SK-N-MC (cell line): Measurements from ENCODE around the gene SYT6.

ENCODE experiments used
- DNase-seq: peaks from one replicate; pipeline ENCODE4 v3.0.0-alpha.2; 2011; ENCODE audit warnings: low read depth, low spot score
- H3K27ac ChIP-seq: fragments of 200-600 bp; sonication (generic); 2 replicates; pipeline ENCODE4 v1.5.1; 2016; ENCODE audit warnings: mixed run types
- H3K36me3 ChIP-seq: fragments of 200-600 bp; sonication (generic); 2 replicates; pipeline ENCODE4 v1.6.1; 2017; ENCODE audit warnings: antibody characterized with exemption, low read length, mixed read lengths; ENCODE audit not compliant: insufficient read depth
- H3K4me3 ChIP-seq: fragments of 200-600 bp; sonication (generic); 2 replicates; pipeline ENCODE4 v1.5.1; 2016
- H3K9ac ChIP-seq: fragments of 200-600 bp; sonication (generic); 2 replicates; pipeline ENCODE4 v1.8.0; 2017; ENCODE audit warnings: mixed run types, mixed read lengths; ENCODE audit not compliant: insufficient read length
- H3K9me3 ChIP-seq: fragments of 200-600 bp; sonication (generic); 2 replicates; pipeline ENCODE4 v1.6.1; 2017; ENCODE audit warnings: low read depth, mild to moderate bottlenecking, antibody characterized with exemption, low read length, moderate library complexity, mixed read lengths
- EZH2 ChIP-seq: fragments of 200-600 bp; sonication (generic); IDR thresholded peaks from one replicate; pipeline ENCODE4 v1.6.1; 2017; ENCODE audit warnings: antibody characterized with exemption
- FOXP2 ChIP-seq: optimal IDR thresholded peaks from 2 replicates; pipeline ENCODE3; 2011; ENCODE audit warnings: mild to moderate bottlenecking, moderate library complexity; ENCODE audit not compliant: insufficient read depth; ENCODE audit errors: extremely low read length, control extremely low read depth
- POLR2AphosphoS5 ChIP-seq: IDR thresholded peaks from 2 replicates; pipeline ENCODE4 v1.6.1; 2012; ENCODE audit warnings: mild to moderate bottlenecking, low read depth, low read length, borderline replicate concordance

SYT6 gene, protein sequence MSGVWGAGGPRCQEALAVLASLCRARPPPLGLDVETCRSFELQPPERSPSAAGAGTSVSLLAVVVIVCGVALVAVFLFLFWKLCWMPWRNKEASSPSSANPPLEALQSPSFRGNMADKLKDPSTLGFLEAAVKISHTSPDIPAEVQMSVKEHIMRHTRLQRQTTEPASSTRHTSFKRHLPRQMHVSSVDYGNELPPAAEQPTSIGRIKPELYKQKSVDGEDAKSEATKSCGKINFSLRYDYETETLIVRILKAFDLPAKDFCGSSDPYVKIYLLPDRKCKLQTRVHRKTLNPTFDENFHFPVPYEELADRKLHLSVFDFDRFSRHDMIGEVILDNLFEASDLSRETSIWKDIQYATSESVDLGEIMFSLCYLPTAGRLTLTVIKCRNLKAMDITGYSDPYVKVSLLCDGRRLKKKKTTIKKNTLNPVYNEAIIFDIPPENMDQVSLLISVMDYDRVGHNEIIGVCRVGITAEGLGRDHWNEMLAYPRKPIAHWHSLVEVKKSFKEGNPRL

DNA sequence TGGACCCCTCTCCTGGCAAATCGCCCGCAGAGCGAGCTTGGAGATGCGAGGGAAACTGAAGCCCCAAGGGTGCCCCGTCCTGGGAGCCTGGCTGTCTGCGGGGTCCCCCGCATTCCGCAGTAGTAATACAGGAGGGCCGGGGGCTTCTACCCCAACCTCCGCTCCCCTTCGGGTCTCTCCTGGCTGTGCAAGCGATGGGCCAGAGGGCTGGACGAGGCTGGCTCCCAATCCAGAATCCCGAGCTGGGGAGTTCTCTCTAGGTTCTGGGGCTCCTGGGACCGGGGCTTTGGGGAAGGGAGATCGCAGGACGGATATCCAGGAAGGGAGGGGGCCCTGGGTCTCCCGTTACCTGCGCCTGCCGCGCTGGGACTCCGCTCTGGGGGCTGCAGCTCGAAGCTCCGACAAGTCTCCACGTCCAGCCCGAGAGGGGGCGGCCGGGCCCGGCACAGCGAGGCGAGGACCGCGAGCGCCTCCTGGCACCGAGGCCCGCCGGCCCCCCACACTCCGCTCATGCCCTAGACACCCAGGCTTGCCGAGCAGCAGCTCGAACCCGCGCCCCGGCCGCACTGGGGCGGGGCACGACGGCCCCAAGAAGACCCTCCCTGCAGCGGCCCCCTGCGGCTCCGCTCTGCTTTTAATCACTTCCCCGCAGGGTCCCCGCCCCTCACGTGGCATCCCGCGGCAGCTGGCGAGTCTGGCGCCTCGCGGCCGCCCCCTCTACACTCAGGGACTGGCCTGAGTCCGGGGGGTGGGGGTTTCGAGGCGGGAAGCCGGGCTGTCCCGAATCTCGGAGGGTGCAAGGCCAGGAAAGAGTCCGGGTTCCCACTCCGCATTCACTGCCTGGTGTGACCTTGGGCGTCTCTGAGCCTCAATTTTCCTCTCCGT, at the start of gene SYT6:
SYT6 (minus strand) TSS at position 609 of the 885 bp plus-strand sequence; CDS start at position 512, 97 bp downstream.
- peak within 1 kb of the TSS; percentile 86 for H3K4me3 ChIP-seq
- H3K9ac ChIP-seq = peak within 1 kb of the TSS; percentile 44
- DNase-seq = no peak
- no peak for TF ChIP-seq EZH2
- no peak for TF ChIP-seq FOXP2
- no peak for TF ChIP-seq POLR2AphosphoS5
- H3K27ac ChIP-seq = no peak within 1 kb of the TSS
- H3K9me3 ChIP-seq = no peaks in the 10 kb centered on the region
- H3K36me3 ChIP-seq = no peaks in the 10 kb centered on the region

DNA sequence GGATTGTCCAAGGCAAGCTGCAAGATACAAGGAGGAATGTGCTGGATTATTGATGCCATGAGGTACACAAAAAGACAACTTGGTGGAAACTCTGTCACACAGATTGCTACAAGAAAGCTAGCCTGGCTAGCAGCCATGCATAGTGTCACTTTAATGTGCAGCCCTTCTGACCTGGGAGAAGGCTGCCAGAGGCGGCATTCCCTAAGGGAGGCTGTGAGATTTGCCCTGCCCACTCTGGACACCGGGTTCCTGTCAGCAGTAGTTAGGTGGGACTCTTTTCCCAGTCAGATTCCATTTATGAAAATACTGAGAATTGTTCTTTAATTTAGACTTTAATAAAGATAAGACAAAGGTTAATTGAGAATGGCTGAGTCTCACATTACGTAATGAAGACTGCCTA, 47.8 kb upstream of the SYT6 start:
- no peak for DNase-seq
- H3K27ac ChIP-seq = peak overlapping the region; percentile 99
- no peak for TF ChIP-seq FOXP2
- TF ChIP-seq POLR2AphosphoS5 = no peak
- TF ChIP-seq EZH2 = no peak

DNA sequence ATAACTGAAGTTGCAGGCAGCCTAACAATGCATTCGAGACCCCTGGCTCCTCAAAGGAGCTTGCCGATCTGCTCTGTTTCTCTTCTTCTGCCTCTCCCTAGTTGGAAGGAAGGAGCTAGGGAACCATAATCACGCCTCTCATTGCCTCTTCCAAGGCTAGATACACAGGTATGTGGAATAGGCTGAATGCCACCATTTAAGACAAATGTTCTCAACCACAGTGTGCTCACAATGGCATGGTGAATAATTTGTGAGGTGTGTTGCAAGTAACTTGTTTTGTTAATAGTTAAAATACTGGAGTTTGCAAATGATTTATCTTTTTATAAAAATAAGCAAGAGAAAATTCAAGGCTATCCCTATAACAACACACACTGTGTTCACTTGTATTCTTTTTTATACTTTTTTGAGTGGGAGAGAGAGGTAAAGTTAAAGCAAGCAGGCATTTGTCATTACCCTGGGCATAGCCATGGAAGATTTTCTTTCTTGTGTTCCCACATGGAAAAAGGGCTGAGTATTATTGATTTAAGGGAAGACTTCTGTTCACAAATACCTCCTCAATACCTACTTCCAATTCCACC, 45.4 kb upstream of the SYT6 start:
- H3K27ac ChIP-seq = peak overlapping the region; percentile 99
- no peak for DNase-seq
- H3K4me3 ChIP-seq = no peak overlapping the region
- no peaks in the 10 kb centered on the region for H3K9me3 ChIP-seq
- H3K36me3 ChIP-seq = no peaks in the 10 kb centered on the region
- peak overlapping the region; percentile 72 for H3K9ac ChIP-seq
- TF ChIP-seq POLR2AphosphoS5 = no peak
- TF ChIP-seq FOXP2 = no peak
- TF ChIP-seq EZH2 = no peak

More for the DNA sequence above, 47.8 kb upstream of the SYT6 start:
- no peaks in the 10 kb centered on the region for H3K9me3 ChIP-seq
- H3K9ac ChIP-seq = peak overlapping the region; percentile 61
- H3K36me3 ChIP-seq = no peaks in the 10 kb centered on the region
- no peak overlapping the region for H3K4me3 ChIP-seq

DNA sequence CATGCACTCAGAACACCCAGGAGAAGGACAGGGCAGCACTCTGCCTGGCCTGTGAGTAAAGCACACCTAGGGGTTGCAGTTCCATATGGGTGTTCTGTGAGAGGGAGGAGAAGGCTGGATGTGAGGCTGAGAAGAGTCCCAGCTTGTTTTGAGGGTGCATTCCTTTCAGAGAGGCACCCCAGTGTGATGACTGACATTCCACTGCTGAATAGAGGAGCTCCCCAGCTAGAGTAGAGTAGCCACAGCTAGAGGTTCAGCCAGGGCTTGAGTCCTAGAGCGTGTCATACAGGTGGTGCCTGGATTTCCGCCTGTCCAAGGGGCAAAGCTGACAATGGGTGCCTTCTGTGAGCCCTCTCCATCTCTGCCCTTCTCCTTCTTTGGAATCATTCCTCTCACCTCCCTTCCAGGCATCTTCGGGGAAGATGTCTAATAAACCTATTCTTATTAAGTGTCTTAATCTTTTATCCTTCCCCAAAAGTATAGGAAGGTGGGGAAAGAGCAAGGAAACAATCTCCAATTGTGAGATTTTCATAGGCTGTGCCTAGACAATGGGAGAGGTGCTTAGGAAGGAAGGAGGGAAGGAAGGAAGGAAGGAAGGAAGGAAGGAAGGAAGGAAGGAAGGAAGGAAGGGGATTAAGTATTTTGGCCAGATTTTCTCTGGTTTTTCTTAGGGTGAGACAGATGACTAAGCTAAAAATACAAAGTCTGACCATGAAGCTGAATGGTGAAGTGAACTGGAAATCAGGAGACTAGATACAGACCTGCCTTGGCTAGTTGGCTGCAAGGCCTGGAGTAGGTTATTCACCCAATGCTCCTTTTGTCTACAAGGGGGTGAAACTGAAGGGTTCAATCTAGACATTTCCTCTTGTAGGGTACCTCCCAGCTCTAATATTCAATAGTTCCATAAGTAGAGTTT, 43.6 kb upstream of the SYT6 start:
- Histone ChIP-seq H3K36me3 (no peaks in the 10 kb centered on the region), H3K9me3 (no peaks in the 10 kb centered on the region), H3K9ac (peak overlapping the region; percentile 72), H3K4me3 (peak overlapping the region; percentile 27), H3K27ac (peak overlapping the region; percentile 99)
- TF ChIP-seq EZH2 (no peak), POLR2AphosphoS5 (no peak; the same call in 1 of the 2 replicates), FOXP2 (no peak)
- DNase-seq = peak; percentile 91

DNA sequence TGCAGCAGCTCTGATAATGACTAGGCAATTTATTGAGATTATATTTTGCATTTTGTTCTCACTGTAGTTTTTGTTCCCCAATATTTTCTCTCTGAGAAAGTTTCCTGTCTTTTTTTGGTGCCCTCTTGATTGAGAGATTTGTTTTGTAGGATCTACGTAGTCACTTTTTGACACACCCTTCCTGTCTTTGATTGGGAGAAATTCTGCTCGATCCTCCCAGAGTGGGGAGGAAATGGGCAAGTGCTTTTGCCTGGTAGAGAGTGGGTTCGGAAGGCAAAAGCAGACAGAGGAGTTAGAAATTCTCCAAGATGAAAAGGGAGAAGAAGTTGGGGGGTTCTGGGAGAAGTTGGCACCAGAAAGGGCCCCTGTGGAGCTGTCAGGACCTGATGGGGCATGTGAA, 42.1 kb upstream of the SYT6 start:
- no peak for DNase-seq
- no peaks in the 10 kb centered on the region for H3K36me3 ChIP-seq
- peak overlapping the region; percentile 99 for H3K27ac ChIP-seq
- no peak overlapping the region for H3K4me3 ChIP-seq
- no peaks in the 10 kb centered on the region for H3K9me3 ChIP-seq
- H3K9ac ChIP-seq = peak overlapping the region; percentile 71
- no peak for TF ChIP-seq EZH2
- TF ChIP-seq FOXP2 = no peak
- TF ChIP-seq POLR2AphosphoS5 = no peak

DNA sequence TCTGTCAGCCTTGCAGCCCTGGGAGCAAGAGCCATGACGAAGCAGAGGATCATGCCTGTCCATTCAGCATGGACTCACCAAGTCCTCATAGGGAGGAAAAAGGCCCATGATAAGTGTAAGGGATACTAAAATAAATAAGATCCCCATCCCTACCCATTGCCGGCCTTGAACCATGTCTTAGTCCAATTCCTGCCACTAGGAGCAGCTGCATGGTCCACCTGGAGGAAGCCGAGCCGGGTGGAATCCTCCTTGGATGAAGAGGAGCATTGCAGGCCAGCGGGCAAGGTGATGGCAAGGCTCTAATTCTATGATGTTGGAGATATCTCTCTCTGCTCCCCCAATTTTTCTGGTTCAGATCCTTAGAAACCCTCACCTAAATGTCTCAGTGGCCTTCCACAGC, 38.7 kb upstream of the SYT6 start:
- TF ChIP-seq FOXP2 (no peak), EZH2 (no peak), POLR2AphosphoS5 (no peak)
- no peaks in the 10 kb centered on the region for H3K36me3 ChIP-seq
- H3K9ac ChIP-seq = no peak overlapping the region
- H3K9me3 ChIP-seq = no peaks in the 10 kb centered on the region
- no peak overlapping the region for H3K27ac ChIP-seq
- no peak for DNase-seq
- H3K4me3 ChIP-seq = no peak overlapping the region

DNA sequence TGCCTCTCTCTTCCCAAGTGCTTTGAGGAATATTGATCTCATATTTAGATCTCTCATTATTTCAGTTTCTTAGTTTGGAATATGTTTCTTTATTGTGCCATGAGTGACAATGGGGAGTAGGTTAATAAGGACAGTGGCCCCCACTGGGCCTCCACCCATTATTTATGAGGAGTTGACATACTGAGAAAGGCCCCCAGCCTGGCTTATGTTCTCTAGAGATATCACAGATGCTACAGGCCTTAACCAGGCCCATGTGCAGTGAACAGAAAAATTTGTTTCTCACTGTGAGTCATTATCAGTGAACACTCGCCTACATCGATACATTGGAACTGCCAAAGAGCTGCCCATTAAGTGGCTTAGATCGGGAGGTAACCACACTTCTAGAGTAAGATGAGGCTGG, 35.7 kb upstream of the SYT6 start:
- no peak for TF ChIP-seq POLR2AphosphoS5
- TF ChIP-seq EZH2 = no peak
- no peak for TF ChIP-seq FOXP2
- DNase-seq = no peak
- Histone ChIP-seq H3K27ac (no peak overlapping the region), H3K9ac (no peak overlapping the region), H3K9me3 (no peaks in the 10 kb centered on the region), H3K4me3 (no peak overlapping the region), H3K36me3 (no peaks in the 10 kb centered on the region)
